Activated T-cell treated with anti-CD3 and anti-CD28 coated beads for 24 hours (primary cell): ENCODE results near the gene TEX22.

Experiments
- DNase-seq: peaks from one replicate; pipeline ENCODE4 v3.0.0-alpha.2; 2020; ENCODE audit warnings: low read depth

TEX22 gene

GRCh38 chr14:105456736-105457617 is 58.6 kb downstream of the TEX22 start:
- DNase-seq = no peak

GRCh38 chr14:105458010-105458409 is 59.7 kb downstream of the TEX22 start:
- DNase-seq = no peak

GRCh38 chr14:105458571-105458970 is 60.2 kb downstream of the TEX22 start:
- no peak for DNase-seq

- no peak for DNase-seq
Observed at GRCh38 chr14:105460116-105460515, 61.8 kb downstream of the TEX22 start.

GRCh38 chr14:105460616-105461015 is 62.3 kb downstream of the TEX22 start:
- no peak for DNase-seq

- DNase-seq = no peak
Observed at GRCh38 chr14:105461903-105462302, 63.6 kb downstream of the TEX22 start.
